Neural cell (in vitro differentiated cells): ENCODE results near the gene PDZD4.

Experiments
- EZH2 ChIP-seq: fragments of 200-600, 300-800 bp; shearing (Covaris generic), sonication (generic); IDR thresholded peaks from 2 replicates; pipeline ENCODE4 v1.6.1; 2014; ENCODE audit warnings: antibody characterized with exemption, low read length, borderline replicate concordance, mild to moderate bottlenecking; ENCODE audit not compliant: insufficient read depth, poor library complexity, severe bottlenecking
- MXI1 ChIP-seq: fragments of 450-650 bp; conservative IDR thresholded peaks from 2 replicates; pipeline ENCODE4 v1.6.1; 2014; ENCODE audit warnings: antibody characterized with exemption, mild to moderate bottlenecking; ENCODE audit not compliant: poor library complexity, severe bottlenecking
- SMC3 ChIP-seq: fragments of 450-650 bp; conservative IDR thresholded peaks from 2 replicates; pipeline ENCODE4 v1.6.1; 2014; ENCODE audit warnings: antibody characterized with exemption, mild to moderate bottlenecking, moderate library complexity; ENCODE audit not compliant: poor library complexity
- TAF1 ChIP-seq: IDR thresholded peaks from 2 replicates; pipeline ENCODE4 v1.6.1; 2012; ENCODE audit warnings: low read depth
- TF ChIP-seq, protein P1 (sequence below): fragments of 450-650 bp; IDR thresholded peaks from 2 replicates; pipeline ENCODE4 v1.5.1; 2014; ENCODE audit warnings: antibody characterized with exemption, mild to moderate bottlenecking, moderate library complexity; ENCODE audit not compliant: poor library complexity, severe bottlenecking
- TF ChIP-seq, protein P2 (sequence below): IDR thresholded peaks from 2 replicates; pipeline ENCODE4 v1.6.1; 2012; ENCODE audit warnings: borderline replicate concordance

DNA sequence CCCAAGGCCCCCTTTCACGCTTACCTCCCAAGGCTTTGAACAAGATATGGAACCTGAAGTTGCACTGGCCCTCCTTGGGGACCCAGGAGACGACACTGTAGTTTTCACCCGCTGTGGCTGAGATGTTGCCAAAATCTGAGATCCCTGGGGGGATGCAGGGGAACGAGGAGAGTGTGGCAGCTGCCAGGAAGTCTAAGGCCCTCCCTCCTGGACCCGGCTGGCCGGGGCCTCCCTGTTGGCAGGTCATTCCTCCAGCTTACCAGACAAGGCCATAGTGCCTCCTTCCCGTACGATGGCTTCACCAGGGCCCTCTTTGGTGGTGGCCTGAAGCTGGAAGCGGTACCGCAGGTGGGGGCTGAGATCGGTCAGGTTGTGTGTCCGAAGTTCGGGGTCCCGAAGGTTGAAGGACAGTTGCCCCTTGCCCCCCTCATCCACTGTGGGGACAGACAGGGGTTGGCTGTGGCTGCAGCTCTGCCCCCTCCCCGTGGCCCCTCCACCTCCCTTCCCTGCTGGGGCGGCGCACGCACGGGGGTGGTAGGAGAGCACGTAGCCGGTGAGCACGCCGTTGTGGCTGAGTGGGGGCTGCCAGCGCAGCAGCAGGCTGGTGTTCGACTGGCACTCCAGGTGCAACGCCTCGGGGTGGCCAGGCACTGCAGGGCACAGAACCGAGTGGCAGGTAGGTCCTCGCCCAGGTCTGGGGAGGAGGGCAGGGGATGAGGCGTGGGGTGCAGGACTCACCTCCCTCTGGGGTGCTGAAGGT is 34.4 kb upstream of the PDZD4 start:
- TF ChIP-seq TAF1 = no peak
- no peak for TF ChIP-seq MXI1
- TF ChIP-seq, protein P1, sequence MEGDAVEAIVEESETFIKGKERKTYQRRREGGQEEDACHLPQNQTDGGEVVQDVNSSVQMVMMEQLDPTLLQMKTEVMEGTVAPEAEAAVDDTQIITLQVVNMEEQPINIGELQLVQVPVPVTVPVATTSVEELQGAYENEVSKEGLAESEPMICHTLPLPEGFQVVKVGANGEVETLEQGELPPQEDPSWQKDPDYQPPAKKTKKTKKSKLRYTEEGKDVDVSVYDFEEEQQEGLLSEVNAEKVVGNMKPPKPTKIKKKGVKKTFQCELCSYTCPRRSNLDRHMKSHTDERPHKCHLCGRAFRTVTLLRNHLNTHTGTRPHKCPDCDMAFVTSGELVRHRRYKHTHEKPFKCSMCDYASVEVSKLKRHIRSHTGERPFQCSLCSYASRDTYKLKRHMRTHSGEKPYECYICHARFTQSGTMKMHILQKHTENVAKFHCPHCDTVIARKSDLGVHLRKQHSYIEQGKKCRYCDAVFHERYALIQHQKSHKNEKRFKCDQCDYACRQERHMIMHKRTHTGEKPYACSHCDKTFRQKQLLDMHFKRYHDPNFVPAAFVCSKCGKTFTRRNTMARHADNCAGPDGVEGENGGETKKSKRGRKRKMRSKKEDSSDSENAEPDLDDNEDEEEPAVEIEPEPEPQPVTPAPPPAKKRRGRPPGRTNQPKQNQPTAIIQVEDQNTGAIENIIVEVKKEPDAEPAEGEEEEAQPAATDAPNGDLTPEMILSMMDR = no peak
- TF ChIP-seq EZH2 = no peak
- no peak for TF ChIP-seq SMC3
- TF ChIP-seq, protein P2, sequence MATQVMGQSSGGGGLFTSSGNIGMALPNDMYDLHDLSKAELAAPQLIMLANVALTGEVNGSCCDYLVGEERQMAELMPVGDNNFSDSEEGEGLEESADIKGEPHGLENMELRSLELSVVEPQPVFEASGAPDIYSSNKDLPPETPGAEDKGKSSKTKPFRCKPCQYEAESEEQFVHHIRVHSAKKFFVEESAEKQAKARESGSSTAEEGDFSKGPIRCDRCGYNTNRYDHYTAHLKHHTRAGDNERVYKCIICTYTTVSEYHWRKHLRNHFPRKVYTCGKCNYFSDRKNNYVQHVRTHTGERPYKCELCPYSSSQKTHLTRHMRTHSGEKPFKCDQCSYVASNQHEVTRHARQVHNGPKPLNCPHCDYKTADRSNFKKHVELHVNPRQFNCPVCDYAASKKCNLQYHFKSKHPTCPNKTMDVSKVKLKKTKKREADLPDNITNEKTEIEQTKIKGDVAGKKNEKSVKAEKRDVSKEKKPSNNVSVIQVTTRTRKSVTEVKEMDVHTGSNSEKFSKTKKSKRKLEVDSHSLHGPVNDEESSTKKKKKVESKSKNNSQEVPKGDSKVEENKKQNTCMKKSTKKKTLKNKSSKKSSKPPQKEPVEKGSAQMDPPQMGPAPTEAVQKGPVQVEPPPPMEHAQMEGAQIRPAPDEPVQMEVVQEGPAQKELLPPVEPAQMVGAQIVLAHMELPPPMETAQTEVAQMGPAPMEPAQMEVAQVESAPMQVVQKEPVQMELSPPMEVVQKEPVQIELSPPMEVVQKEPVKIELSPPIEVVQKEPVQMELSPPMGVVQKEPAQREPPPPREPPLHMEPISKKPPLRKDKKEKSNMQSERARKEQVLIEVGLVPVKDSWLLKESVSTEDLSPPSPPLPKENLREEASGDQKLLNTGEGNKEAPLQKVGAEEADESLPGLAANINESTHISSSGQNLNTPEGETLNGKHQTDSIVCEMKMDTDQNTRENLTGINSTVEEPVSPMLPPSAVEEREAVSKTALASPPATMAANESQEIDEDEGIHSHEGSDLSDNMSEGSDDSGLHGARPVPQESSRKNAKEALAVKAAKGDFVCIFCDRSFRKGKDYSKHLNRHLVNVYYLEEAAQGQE = no peak
